ENCODE measurements around the gene TRIL.

- no peak for TF ChIP-seq CTCF (IDR thresholded peaks at IDR 0.05)
- TF ChIP-seq POLR2A (IDR thresholded peaks at IDR 0.05): no peak
Observed at GRCh38 chr7:28957751-28958234, 337 bp downstream of the TRIL start.
